HCT116 (cell line): Measurements from ENCODE around the gene TMA16. TPM values are rescaled to one million over a fixed set of nuclear protein-coding genes. Genes with fewer than 3 reads are reported as not detected.

ENCODE experiments used
- ATAC-seq: fragments of 200-7000 bp; cut with Tn5 transposase; 2 replicates; pipeline ENCODE4 v1.9.1; 2020; ENCODE audit warnings: mild to moderate bottlenecking, moderate library complexity
- BruUV-seq: library from RNA; stranded (reverse); fragments of 400-500 nt; replicated peaks from 2 replicates; lab custom pipeline; 2021; lab: Mats Ljungman, UMichigan
- CTCF ChIA-PET: fragments of 300-600 bp; sonication (Branson Sonifier 250); formaldehyde crosslinking; loops from one replicate; lab custom pipeline; 2021; ENCODE audit warnings: antibody characterized with exemption; lab: Charles Lee
- POLR2A ChIA-PET: fragments of 300-600, 350-600 bp; sonication (Branson Sonifier 250); formaldehyde crosslinking; loops from one replicate; lab custom pipeline; 2021; ENCODE audit warnings: antibody characterized with exemption; lab: Charles Lee
- RAD21 ChIA-PET, 2 experiments: fragments of 300-600 bp; sonication (Branson Sonifier 250); formaldehyde crosslinking; loops; one replicate each; lab custom pipeline; 2023; ENCODE audit warnings: low total read pairs in 2 of 2; ENCODE audit not compliant: uncharacterized antibody in 2 of 2, unreplicated experiment in 2 of 2, low non-redundant PET in 1 of 2; lab: Charles Lee
- DNase-seq: peaks from one replicate; pipeline ENCODE4 v3.0.0-alpha.2; 2010; ENCODE audit warnings: low read depth, low spot score
- H2AFZ ChIP-seq: fragments of 200-600 bp; shearing (Covaris generic), sonication (generic); 2 replicates; pipeline ENCODE4 v1.6.1; 2017; ENCODE audit warnings: low read depth, mixed run types, mixed read lengths, antibody characterized with exemption, low read length; ENCODE audit not compliant: poor library complexity, severe bottlenecking
- H3K27ac ChIP-seq: 2 replicates; pipeline ENCODE4 v1.5.1; 2012; ENCODE audit warnings: low read depth, low read length
- H3K27me3 ChIP-seq: fragments of 200-600 bp; sonication (generic); 2 replicates; pipeline ENCODE4 v1.6.1; 2016; ENCODE audit warnings: mixed run types, low read length, mixed read lengths; ENCODE audit not compliant: insufficient read depth
- H3K36me3 ChIP-seq, 2 experiments: fragments of 200-500 bp in 1 of 2; fragments of 200-600 bp in 1 of 2; sonication (Bioruptor generic) in 1 of 2; sonication (generic) in 1 of 2; 2 replicates each; pipeline versions ENCODE4 v1.5.1 to v1.6.1; 2014 to 2016; ENCODE audit warnings: low read length in 2 of 2, inconsistent platforms in 1 of 2, mixed read lengths in 1 of 2, mixed run types in 1 of 2; ENCODE audit not compliant: insufficient read depth in 2 of 2, control insufficient read depth in 1 of 2
- H3K4me1 ChIP-seq, 2 experiments: fragments of 200-600 bp in 1 of 2; sonication (generic) in 1 of 2; 2 replicates each; pipeline versions ENCODE4 v1.5.1 to v1.6.1; 2012 to 2017; ENCODE audit warnings: low read length in 2 of 2, inconsistent platforms in 1 of 2, mild to moderate bottlenecking in 1 of 2, mixed read lengths in 1 of 2, mixed run types in 1 of 2, moderate library complexity in 1 of 2; ENCODE audit not compliant: insufficient read depth in 2 of 2, control insufficient read depth in 1 of 2
- H3K4me2 ChIP-seq: fragments of 200-600 bp; sonication (generic); 2 replicates; pipeline ENCODE4 v1.6.1; 2017; ENCODE audit warnings: mixed run types, low read length, mixed read lengths
- H3K4me3 ChIP-seq, 2 experiments: fragments of 200-600 bp in 1 of 2; sonication (generic) in 1 of 2; replicated peaks in 1 of 2; 2 replicates each; pipeline ENCODE4 v1.5.1; 2011 to 2016; ENCODE audit warnings: low read length in 2 of 2, control low read depth in 1 of 2, low read depth in 1 of 2, mild to moderate bottlenecking in 1 of 2, mixed read lengths in 1 of 2, mixed run types in 1 of 2
- H3K79me2 ChIP-seq: fragments of 200-600 bp; sonication (generic); 2 replicates; pipeline ENCODE4 v1.6.1; 2017; ENCODE audit warnings: mild to moderate bottlenecking, mixed run types, low read length, moderate library complexity, mixed read lengths; ENCODE audit not compliant: insufficient read depth
- H3K9ac ChIP-seq: fragments of 200-600 bp; sonication (generic); 2 replicates; pipeline ENCODE4 v1.6.1; 2016; ENCODE audit warnings: low read length, mixed read lengths
- H3K9me2 ChIP-seq: fragments of 200-600 bp; sonication (generic), shearing (Covaris generic); 2 replicates; pipeline ENCODE4 v1.6.1; 2017; ENCODE audit warnings: mixed run types, mild to moderate bottlenecking, moderate library complexity; ENCODE audit not compliant: insufficient read depth
- H3K9me3 ChIP-seq, 2 experiments: fragments of 200-500 bp in 1 of 2; fragments of 200-600 bp in 1 of 2; sonication (Bioruptor generic) in 1 of 2; sonication (generic) in 1 of 2; 2 replicates each; pipeline ENCODE4 v1.6.1; 2014 to 2017; ENCODE audit warnings: low read length in 2 of 2, mixed read lengths in 2 of 2, inconsistent platforms in 1 of 2, low read depth in 1 of 2, mild to moderate bottlenecking in 1 of 2, mixed run types in 1 of 2, moderate library complexity in 1 of 2; ENCODE audit not compliant: control insufficient read depth in 1 of 2, insufficient read depth in 1 of 2
- H4K20me1 ChIP-seq: fragments of 200-600 bp; sonication (generic), shearing (Covaris generic); 2 replicates; pipeline ENCODE4 v1.6.1; 2017; ENCODE audit warnings: mixed run types, mild to moderate bottlenecking, moderate library complexity; ENCODE audit not compliant: insufficient read depth
- ATF3 ChIP-seq: IDR thresholded peaks from 2 replicates; pipeline ENCODE4 v1.6.1; 2012
- CBX3 ChIP-seq: IDR thresholded peaks from 2 replicates; pipeline ENCODE4 v1.6.1; 2012; ENCODE audit warnings: low read depth
- CEBPB ChIP-seq: IDR thresholded peaks from 2 replicates; pipeline ENCODE4 v1.6.1; 2012; ENCODE audit warnings: low read depth
- CTCF ChIP-seq, 3 experiments: fragments of 200-600 bp in 1 of 3; sonication (generic) in 1 of 3; IDR thresholded peaks in 2 of 3; conservative IDR thresholded peaks in 1 of 3; 2 replicates each; pipeline ENCODE4 v1.5.1; 2012 to 2017; ENCODE audit warnings: low read depth in 2 of 3, low read length in 2 of 3, antibody characterized with exemption in 1 of 3, borderline replicate concordance in 1 of 3, control low read depth in 1 of 3, mild to moderate bottlenecking in 1 of 3, mixed read lengths in 1 of 3, mixed run types in 1 of 3, moderate library complexity in 1 of 3; ENCODE audit not compliant: insufficient read depth in 1 of 3
- ELF1 ChIP-seq: IDR thresholded peaks from 2 replicates; pipeline ENCODE4 v1.6.1; 2012; ENCODE audit warnings: low read depth, borderline replicate concordance
- EZH2phosphoT487 ChIP-seq: fragments of 200-600 bp; IDR thresholded peaks from 2 replicates; pipeline ENCODE4 v1.6.1; 2018; ENCODE audit warnings: antibody characterized with exemption, borderline replicate concordance
- FOSL1 ChIP-seq: IDR thresholded peaks from 2 replicates; pipeline ENCODE4 v1.6.1; 2012; ENCODE audit warnings: low read depth
- JUND ChIP-seq: IDR thresholded peaks from 2 replicates; pipeline ENCODE4 v1.6.1; 2012
- MAX ChIP-seq: IDR thresholded peaks from 2 replicates; pipeline ENCODE4 v1.6.1; 2012
- POLR2A ChIP-seq: IDR thresholded peaks from 2 replicates; pipeline ENCODE4 v1.7.0; 2011; ENCODE audit warnings: borderline replicate concordance; ENCODE audit not compliant: insufficient read depth, insufficient read length; ENCODE audit errors: extremely low read depth
- POLR2AphosphoS5 ChIP-seq: IDR thresholded peaks from 2 replicates; pipeline ENCODE4 v1.6.1; 2011; ENCODE audit warnings: mild to moderate bottlenecking, low read depth, low read length, moderate library complexity
- REST ChIP-seq: IDR thresholded peaks from 2 replicates; pipeline ENCODE4 v1.6.1; 2012; ENCODE audit warnings: low read depth
- SIN3A ChIP-seq: IDR thresholded peaks from 2 replicates; pipeline ENCODE4 v1.6.1; 2012; ENCODE audit warnings: low read depth
- SRF ChIP-seq: IDR thresholded peaks from 2 replicates; pipeline ENCODE4 v1.6.1; 2012; ENCODE audit warnings: low read depth
- TCF7L2 ChIP-seq: IDR thresholded peaks from 2 replicates; pipeline ENCODE4 v1.7.0; 2011; ENCODE audit warnings: borderline replicate concordance, inconsistent platforms; ENCODE audit not compliant: insufficient read depth, insufficient read length; ENCODE audit errors: extremely low read depth
- YY1 ChIP-seq: IDR thresholded peaks from 2 replicates; pipeline ENCODE4 v1.6.1; 2011; ENCODE audit warnings: low read length, low read depth, moderate library complexity, mild to moderate bottlenecking; ENCODE audit not compliant: insufficient replicate concordance; ENCODE audit errors: extremely low read depth
- ZBTB33 ChIP-seq: IDR thresholded peaks from 2 replicates; pipeline ENCODE4 v1.6.1; 2011; ENCODE audit warnings: mild to moderate bottlenecking, low read length, moderate library complexity; ENCODE audit not compliant: insufficient replicate concordance; ENCODE audit errors: extremely low read depth
- ZFX ChIP-seq: fragments of 450-650 bp; IDR thresholded peaks from 2 replicates; pipeline ENCODE4 v1.6.1; 2017
- ZNF274 ChIP-seq: fragments of 200-500 bp; sonication (Bioruptor generic); IDR thresholded peaks from 2 replicates; pipeline ENCODE4 v1.6.1; 2014; ENCODE audit warnings: mild to moderate bottlenecking, low read depth, low read length, inconsistent platforms
- intact Hi-C: fragments of 100-400 bp; cut with micrococcal nuclease; formaldehyde crosslinking; loops from 2 replicates; pipeline ENCODE4 v1.10.0; 2022
- total RNA-seq: library from RNA; stranded (reverse); gene quantifications from one replicate; pipeline ENCODE4 v1.2.1, GENCODE V29; 2021; ENCODE audit not compliant: unreplicated experiment

TMA16 gene
- total RNA-seq, 1 experiment from 2014 or later, result 52.7 TPM

GRCh38 chr4:163486321-163486720 lies 8.2 kb upstream of the TMA16 start:
- no peaks in the 10 kb centered on the region for H4K20me1 ChIP-seq
- ATAC-seq (no peak), DNase-seq (no peak)
- RAD21 ChIA-PET, result no interaction called here
- no peak overlapping the region for H3K9ac ChIP-seq
- H3K4me1 ChIP-seq, result no peaks in the 10 kb centered on the region
- no peaks in the 10 kb centered on the region for H3K27me3 ChIP-seq
- CTCF ChIA-PET, result interaction anchor here (1.0 kb wide), 1 partner anchor 8 kb away, joined by 4 read pairs; the partner anchor contains the start of gene TMA16
- H3K9me3 ChIP-seq, result no peaks in the 10 kb centered on the region
- intact Hi-C loops, result loop anchor here (10.0 kb wide), 2 partner anchors 198 to 1258 kb away; no protein-coding TSS in a partner anchor
- TF ChIP-seq ZBTB33, result no peak
- no peak for TF ChIP-seq TCF7L2
- TF ChIP-seq MAX, result no peak
- no peak for TF ChIP-seq CTCF (IDR thresholded peaks at IDR 0.05 in 2 of 3, conservative IDR thresholded peaks at IDR 0.05 in 1 of 3; ENCODE audit: borderline replicate concordance in 1 of 3, insufficient read depth in 1 of 3, low read depth in 2 of 3, low read length in 2 of 3)
- no peak for TF ChIP-seq ZFX
- TF ChIP-seq POLR2AphosphoS5, result no peak
- no peak for TF ChIP-seq ATF3
- TF ChIP-seq POLR2A, result no peak
- no peak for TF ChIP-seq FOSL1
- TF ChIP-seq SRF, result no peak
- TF ChIP-seq ZNF274, result no peak
- TF ChIP-seq REST, result no peak
- TF ChIP-seq YY1, result no peak
- TF ChIP-seq SIN3A, result no peak
- no peak for TF ChIP-seq EZH2phosphoT487
- no peak for TF ChIP-seq ELF1
- no peak for TF ChIP-seq CBX3
- TF ChIP-seq CEBPB, result no peak
- no peak for TF ChIP-seq JUND
- TF ChIP-seq, all 23 proteins: peak for 0
- H2AFZ ChIP-seq, result no peak overlapping the region
- no peak overlapping the region for H3K4me2 ChIP-seq
- H3K9me2 ChIP-seq, result no peaks in the 10 kb centered on the region
- no peak overlapping the region for H3K27ac ChIP-seq
- no TSS peak for BruUV-seq
- no peaks in the 10 kb centered on the region for H3K79me2 ChIP-seq
- H3K36me3 ChIP-seq, result no peaks in the 10 kb centered on the region
- H3K4me3 ChIP-seq, result no peak overlapping the region
- POLR2A ChIA-PET, result interaction anchor here (1.5 kb wide), 1 partner anchor 8 kb away, joined by 7 read pairs; the partner anchor contains the start of gene TMA16
